OCI-LY1 (cell line): ENCODE data around the gene ZFP36L2.

Experiments
- H2AFZ ChIP-seq: fragments of 200-600 bp; sonication (generic), shearing (Covaris generic); 2 replicates; pipeline ENCODE4 v1.6.0; 2014; ENCODE audit warnings: antibody characterized with exemption, mild to moderate bottlenecking, low read length
- H3F3A ChIP-seq: fragments of 200-600 bp; sonication (generic), shearing (Covaris generic); 2 replicates; pipeline ENCODE4 v1.6.0; 2014; ENCODE audit warnings: mild to moderate bottlenecking, antibody characterized with exemption, low read length, moderate library complexity; ENCODE audit not compliant: insufficient read depth
- H3K27ac ChIP-seq: fragments of 200-600 bp; sonication (generic); 2 replicates; pipeline ENCODE4 v1.5.1; 2014; ENCODE audit warnings: low read length, mixed run types, mild to moderate bottlenecking, low read depth; ENCODE audit not compliant: poor library complexity, severe bottlenecking
- H3K27me3 ChIP-seq: fragments of 200-600 bp; sonication (generic); 2 replicates; pipeline ENCODE4 v1.6.0; 2014; ENCODE audit warnings: antibody characterized with exemption, mild to moderate bottlenecking, low read length, moderate library complexity; ENCODE audit not compliant: insufficient read depth
- H3K36me3 ChIP-seq: fragments of 200-600 bp; sonication (generic); 2 replicates; pipeline ENCODE4 v1.6.1; 2014; ENCODE audit warnings: mild to moderate bottlenecking, antibody characterized with exemption, low read length, moderate library complexity, mixed read lengths; ENCODE audit not compliant: insufficient read depth
- H3K4me1 ChIP-seq: fragments of 200-600 bp; sonication (generic); 2 replicates; pipeline ENCODE4 v1.5.1; 2014; ENCODE audit warnings: mild to moderate bottlenecking, low read length, moderate library complexity; ENCODE audit not compliant: insufficient read depth, severe bottlenecking
- H3K4me2 ChIP-seq: fragments of 200-600 bp; sonication (generic), shearing (Covaris generic); 2 replicates; pipeline ENCODE4 v1.6.1; 2014; ENCODE audit warnings: low read length
- H3K4me3 ChIP-seq: fragments of 200-600 bp; sonication (generic); 2 replicates; pipeline ENCODE4 v1.5.1; 2014; ENCODE audit warnings: low read length, low read depth, mild to moderate bottlenecking, mixed read lengths; ENCODE audit not compliant: poor library complexity, severe bottlenecking
- H3K79me2 ChIP-seq: fragments of 200-600 bp; shearing (Covaris generic); 2 replicates; pipeline ENCODE4 v1.6.1; 2016; ENCODE audit warnings: mixed run types, low read length, mixed read lengths; ENCODE audit not compliant: insufficient read depth
- H3K9ac ChIP-seq: fragments of 200-600 bp; sonication (generic), shearing (Covaris generic); 2 replicates; pipeline ENCODE4 v1.6.1; 2014; ENCODE audit warnings: mild to moderate bottlenecking, low read length, mixed read lengths
- H3K9me2 ChIP-seq: fragments of 200-600 bp; sonication (generic), shearing (Covaris generic); 2 replicates; pipeline ENCODE4 v1.6.1; 2014; ENCODE audit warnings: low read depth, mild to moderate bottlenecking, low read length, mixed read lengths
- H3K9me3 ChIP-seq: fragments of 200-600 bp; shearing (Covaris generic); 2 replicates; pipeline ENCODE4 v1.6.1; 2014; ENCODE audit warnings: low read length, mixed read lengths
- H4K20me1 ChIP-seq: fragments of 200-600 bp; sonication (generic), shearing (Covaris generic); 2 replicates; pipeline ENCODE4 v1.6.0; 2016; ENCODE audit warnings: mild to moderate bottlenecking, low read length; ENCODE audit not compliant: insufficient read depth
- EZH2 ChIP-seq: fragments of 200-600 bp; sonication (generic), shearing (Covaris generic); IDR thresholded peaks from 2 replicates; pipeline ENCODE4 v1.8.0; 2017; ENCODE audit warnings: borderline replicate concordance, mixed run types, mild to moderate bottlenecking, antibody characterized with exemption, low read length, moderate library complexity, mixed read lengths
- TF ChIP-seq, protein P1 (sequence below): fragments of 200-600 bp; sonication (generic), shearing (Covaris generic); IDR thresholded peaks from 2 replicates; pipeline ENCODE4 v1.5.1; 2017; ENCODE audit warnings: mild to moderate bottlenecking, antibody characterized with exemption, low read length, moderate library complexity, mixed read lengths

The ZFP36L2 gene

DNA sequence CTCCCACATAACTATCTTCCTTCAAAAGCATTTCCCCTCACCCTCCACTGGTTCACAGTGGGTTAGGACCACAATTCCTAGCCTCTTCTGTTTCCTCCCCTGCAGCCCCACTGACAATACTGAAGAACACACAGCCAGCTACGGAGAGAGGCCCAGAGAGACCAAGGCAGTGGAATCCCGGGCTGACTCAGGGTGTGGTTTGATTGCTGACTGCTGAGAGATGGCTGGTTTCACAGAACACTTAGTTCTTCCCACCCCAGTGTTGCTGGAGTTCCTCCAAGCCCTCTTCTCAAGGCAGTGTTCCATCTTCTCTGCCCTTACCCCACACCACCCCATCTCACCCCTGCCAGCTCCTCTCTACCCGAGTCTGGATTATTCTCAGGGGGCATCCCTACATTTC lies 43.3 kb upstream of the ZFP36L2 start:
- peaks cover 4% of the 10 kb centered on the region; the same call in 1 of the 2 replicates for H3K36me3 ChIP-seq
- H3K9ac ChIP-seq = no peak overlapping the region
- H3K4me1 ChIP-seq = no peaks in the 10 kb centered on the region
- no peaks in the 10 kb centered on the region for H3K27me3 ChIP-seq
- H2AFZ ChIP-seq = no peak overlapping the region
- no peaks in the 10 kb centered on the region for H4K20me1 ChIP-seq
- H3F3A ChIP-seq = no peaks in the 10 kb centered on the region
- no peak overlapping the region for H3K27ac ChIP-seq
- no peaks in the 10 kb centered on the region for H3K79me2 ChIP-seq
- no peaks in the 10 kb centered on the region for H3K9me2 ChIP-seq
- no peaks in the 10 kb centered on the region for H3K9me3 ChIP-seq
- no peak overlapping the region for H3K4me2 ChIP-seq
- no peak overlapping the region for H3K4me3 ChIP-seq
- TF ChIP-seq, protein P1, sequence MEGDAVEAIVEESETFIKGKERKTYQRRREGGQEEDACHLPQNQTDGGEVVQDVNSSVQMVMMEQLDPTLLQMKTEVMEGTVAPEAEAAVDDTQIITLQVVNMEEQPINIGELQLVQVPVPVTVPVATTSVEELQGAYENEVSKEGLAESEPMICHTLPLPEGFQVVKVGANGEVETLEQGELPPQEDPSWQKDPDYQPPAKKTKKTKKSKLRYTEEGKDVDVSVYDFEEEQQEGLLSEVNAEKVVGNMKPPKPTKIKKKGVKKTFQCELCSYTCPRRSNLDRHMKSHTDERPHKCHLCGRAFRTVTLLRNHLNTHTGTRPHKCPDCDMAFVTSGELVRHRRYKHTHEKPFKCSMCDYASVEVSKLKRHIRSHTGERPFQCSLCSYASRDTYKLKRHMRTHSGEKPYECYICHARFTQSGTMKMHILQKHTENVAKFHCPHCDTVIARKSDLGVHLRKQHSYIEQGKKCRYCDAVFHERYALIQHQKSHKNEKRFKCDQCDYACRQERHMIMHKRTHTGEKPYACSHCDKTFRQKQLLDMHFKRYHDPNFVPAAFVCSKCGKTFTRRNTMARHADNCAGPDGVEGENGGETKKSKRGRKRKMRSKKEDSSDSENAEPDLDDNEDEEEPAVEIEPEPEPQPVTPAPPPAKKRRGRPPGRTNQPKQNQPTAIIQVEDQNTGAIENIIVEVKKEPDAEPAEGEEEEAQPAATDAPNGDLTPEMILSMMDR = no peak
- TF ChIP-seq EZH2 = no peak

DNA sequence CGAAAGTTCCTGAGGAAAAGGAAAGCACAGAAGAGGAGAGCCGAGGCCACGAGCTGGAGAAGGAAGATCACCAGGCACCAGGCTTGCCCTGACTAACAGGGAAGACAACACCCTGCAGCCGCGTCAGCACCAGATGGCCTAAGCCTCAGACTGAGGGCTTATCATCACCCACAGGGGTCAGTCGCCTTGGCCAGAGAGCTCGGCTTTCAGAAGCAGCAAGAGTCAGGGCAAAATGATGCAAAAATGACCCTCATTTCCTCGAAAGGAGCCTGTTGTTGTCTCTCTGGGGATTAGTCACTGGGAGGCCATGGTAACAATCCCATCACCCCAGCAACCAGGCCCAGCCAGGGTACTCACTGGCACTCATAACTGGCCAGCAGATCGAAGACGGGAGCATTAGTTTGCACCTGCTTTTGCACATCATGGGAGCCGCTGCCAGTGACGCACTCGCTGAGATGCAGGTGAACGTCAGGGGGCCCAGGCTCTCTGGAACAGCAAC lies 42.7 kb upstream of the ZFP36L2 start:
- H3K27me3 ChIP-seq = no peaks in the 10 kb centered on the region
- H3K4me1 ChIP-seq = no peaks in the 10 kb centered on the region
- H3K27ac ChIP-seq = no peak overlapping the region
- H3K9ac ChIP-seq = no peak overlapping the region
- no peaks in the 10 kb centered on the region for H4K20me1 ChIP-seq
- H3K4me3 ChIP-seq = no peak overlapping the region
- H3K36me3 ChIP-seq = peaks cover 4% of the 10 kb centered on the region; the same call in 1 of the 2 replicates
- H3K9me3 ChIP-seq = no peaks in the 10 kb centered on the region
- TF ChIP-seq, protein P1 = no peak
- no peak for TF ChIP-seq EZH2
- no peak overlapping the region for H2AFZ ChIP-seq
- H3F3A ChIP-seq = no peaks in the 10 kb centered on the region
- H3K79me2 ChIP-seq = no peaks in the 10 kb centered on the region
- H3K9me2 ChIP-seq = no peaks in the 10 kb centered on the region
- H3K4me2 ChIP-seq = no peak overlapping the region

DNA sequence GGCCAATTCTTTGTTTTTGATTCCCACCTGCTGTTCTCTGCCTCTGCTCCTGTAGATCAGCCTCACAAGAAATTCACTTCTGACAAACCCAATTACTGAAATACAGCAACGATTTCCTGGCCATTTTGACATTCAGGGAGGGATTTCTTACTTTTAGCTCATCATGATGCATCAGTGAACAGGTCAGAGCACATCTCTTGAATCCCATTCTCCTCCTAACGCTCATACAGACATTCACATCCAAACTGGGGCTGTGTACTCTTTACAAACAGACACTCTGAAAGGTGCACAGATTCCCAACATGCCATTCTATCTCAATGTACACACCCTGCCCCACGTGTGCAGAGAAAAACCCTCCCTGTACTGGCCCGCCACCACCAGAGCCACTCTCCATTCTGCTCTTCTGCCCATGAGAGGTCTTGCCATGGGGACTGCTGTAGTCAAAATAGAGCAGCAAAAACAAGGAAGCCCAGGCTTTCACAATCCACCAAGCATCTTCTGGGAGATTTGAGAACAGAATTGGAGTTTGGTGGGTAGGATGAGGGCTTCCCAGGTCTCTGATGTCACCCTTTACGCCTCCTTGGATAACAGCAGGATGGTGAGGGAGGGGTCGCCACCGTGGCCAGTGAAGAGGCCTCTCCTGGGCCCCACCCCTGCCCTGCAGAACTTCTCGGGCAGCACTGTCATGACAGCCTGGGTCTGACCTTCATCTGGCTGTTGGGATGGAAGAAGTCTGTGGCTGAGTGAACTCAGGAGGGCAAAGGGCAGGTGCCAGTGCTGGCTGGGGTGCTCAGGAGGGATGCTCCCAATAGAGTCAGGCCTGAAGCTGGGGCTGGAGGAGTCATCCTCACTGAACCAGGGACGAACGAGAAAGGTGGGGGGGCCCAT lies 41.9 kb upstream of the ZFP36L2 start:
- Histone ChIP-seq H3K27me3 (no peaks in the 10 kb centered on the region), H3K4me1 (no peaks in the 10 kb centered on the region), H3K79me2 (no peaks in the 10 kb centered on the region), H4K20me1 (no peaks in the 10 kb centered on the region), H3K4me2 (no peak overlapping the region), H2AFZ (no peak overlapping the region), H3K9me3 (no peaks in the 10 kb centered on the region), H3F3A (no peaks in the 10 kb centered on the region), H3K36me3 (peaks cover 4% of the 10 kb centered on the region; the same call in 1 of the 2 replicates), H3K27ac (no peak overlapping the region), H3K9ac (no peak overlapping the region), H3K4me3 (no peak overlapping the region), H3K9me2 (no peaks in the 10 kb centered on the region)
- TF ChIP-seq, protein P1 = no peak
- no peak for TF ChIP-seq EZH2
